ENCODE results near the gene CADPS. TPM values are rescaled to one million over a fixed set of nuclear protein-coding genes. Genes with fewer than 3 reads are reported as not detected.

CADPS gene
- total RNA-seq, 1 donor from 2014 or later = 1.3 TPM

- Histone ChIP-seq H3K4me3 (ENCODE audit: low read depth, low read length) (no peak overlapping the region), H3K27me3 (ENCODE audit: control insufficient read depth, insufficient read depth, low read length) (peaks cover 78% of the 10 kb centered on the region), H3K36me3 (ENCODE audit: control insufficient read depth, insufficient read depth, low read length) (no peaks in the 10 kb centered on the region)
- TF ChIP-seq CTCF (IDR thresholded peaks at IDR 0.05; ENCODE audit: insufficient read depth, low read length, severe bottlenecking) = no peak
- FAIRE-seq = no peak
- no peak for DNase-seq (ENCODE audit: low read depth)
Observed at GRCh38 chr3:62375655-62376453, 499.4 kb downstream of the CADPS start.

GRCh38 chr3:62374341-62375218 lies 500.6 kb downstream of the CADPS start:
- H3K27me3 ChIP-seq (ENCODE audit: control insufficient read depth, insufficient read depth, low read length) = peaks cover 84% of the 10 kb centered on the region
- DNase-seq (ENCODE audit: low read depth) = peak; percentile 9
- no peak for FAIRE-seq
- no peaks in the 10 kb centered on the region for H3K36me3 ChIP-seq (ENCODE audit: control insufficient read depth, insufficient read depth, low read length)
- TF ChIP-seq CTCF (IDR thresholded peaks at IDR 0.05; ENCODE audit: insufficient read depth, low read length, severe bottlenecking) = no peak
- no peak overlapping the region for H3K4me3 ChIP-seq (ENCODE audit: low read depth, low read length)

GRCh38 chr3:62373714-62374333 lies 501.4 kb downstream of the CADPS start:
- no peak for FAIRE-seq
- Histone ChIP-seq H3K4me3 (ENCODE audit: low read depth, low read length) (no peak overlapping the region), H3K36me3 (ENCODE audit: control insufficient read depth, insufficient read depth, low read length) (no peaks in the 10 kb centered on the region), H3K27me3 (ENCODE audit: control insufficient read depth, insufficient read depth, low read length) (peaks cover 84% of the 10 kb centered on the region)
- no peak for TF ChIP-seq CTCF (IDR thresholded peaks at IDR 0.05; ENCODE audit: insufficient read depth, low read length, severe bottlenecking)
- DNase-seq (ENCODE audit: low read depth) = no peak

GRCh38 chr3:62373215-62373614 lies 502.0 kb downstream of the CADPS start, which contains the start of gene FEZF2:
Gene FEZF2 (minus strand): TSS chr3:62373550. CDS start chr3:62372868, 682 bp downstream.
- no peak for FAIRE-seq

GRCh38 chr3:62372621-62373041 lies 502.6 kb downstream of the CADPS start:
- no peak for FAIRE-seq
- no peak for DNase-seq (ENCODE audit: low read depth)
- TF ChIP-seq CTCF (IDR thresholded peaks at IDR 0.05; ENCODE audit: insufficient read depth, low read length, severe bottlenecking) = no peak
- Histone ChIP-seq H3K27me3 (ENCODE audit: control insufficient read depth, insufficient read depth, low read length) (peaks cover 87% of the 10 kb centered on the region), H3K4me3 (ENCODE audit: low read depth, low read length) (no peak overlapping the region), H3K36me3 (ENCODE audit: control insufficient read depth, insufficient read depth, low read length) (no peaks in the 10 kb centered on the region)

More at GRCh38 chr3:62373215-62373614, 502.0 kb downstream of the CADPS start, which contains the start of gene FEZF2:
- no peak within 1 kb of the TSS for H3K4me3 ChIP-seq (ENCODE audit: low read depth, low read length)
- no peaks in the 10 kb centered on the region for H3K36me3 ChIP-seq (ENCODE audit: control insufficient read depth, insufficient read depth, low read length)
- H3K27me3 ChIP-seq (ENCODE audit: control insufficient read depth, insufficient read depth, low read length) = peaks cover 84% of the 10 kb centered on the region
- TF ChIP-seq CTCF (IDR thresholded peaks at IDR 0.05; ENCODE audit: insufficient read depth, low read length, severe bottlenecking) = no peak
- DNase-seq (ENCODE audit: low read depth) = no peak

All from bronchial epithelial cell (primary cell).